Adrenal gland (tissue), 5 donors: ENCODE results near the gene GMFB.

Experiments used
- CTCF ChIP-seq, 6 experiments: fragments of 450-650 bp in 4 of 6; fragments of 200-600 bp in 2 of 6; sonication (generic) in 1 of 6; IDR thresholded peaks; 1 replicate in 5 of 6; 2 replicates in 1 of 6; pipeline versions ENCODE4 v1.5.1 to v1.8.0; 2016 to 2021; ENCODE audit warnings: antibody characterized with exemption in 6 of 6, mild to moderate bottlenecking in 2 of 6, moderate library complexity in 1 of 6
- POLR2A ChIP-seq, 2 donors: fragments of 450-650 bp; IDR thresholded peaks; one replicate each; pipeline ENCODE4 v1.6.1; 2017; ENCODE audit warnings: antibody characterized with exemption in 2 of 2, mild to moderate bottlenecking in 2 of 2, moderate library complexity in 1 of 2
- donor health status: DM: no; HTN: no; CAD: no.

GRCh38 chr14:54502602-54503001 lies 13.8 kb upstream of the GMFB start:
- TF ChIP-seq POLR2A (IDR thresholded peaks at IDR 0.05) (no peak), CTCF (IDR thresholded peaks at IDR 0.05) (no peak)
